HG03139 (cell line): ENCODE measurements around the gene ZNF341.
"Not testable (repeated sequence)": the region's sequence is repeated elsewhere in the genome, so short reads cannot be mapped to it uniquely, and the experiment has no call there.

Source experiments
- ATAC-seq: cut with Tn5 transposase; IDR thresholded peaks from one replicate; pipeline ENCODE4 v1.9.1; 2021; ENCODE audit not compliant: unreplicated experiment

Gene ZNF341

DNA sequence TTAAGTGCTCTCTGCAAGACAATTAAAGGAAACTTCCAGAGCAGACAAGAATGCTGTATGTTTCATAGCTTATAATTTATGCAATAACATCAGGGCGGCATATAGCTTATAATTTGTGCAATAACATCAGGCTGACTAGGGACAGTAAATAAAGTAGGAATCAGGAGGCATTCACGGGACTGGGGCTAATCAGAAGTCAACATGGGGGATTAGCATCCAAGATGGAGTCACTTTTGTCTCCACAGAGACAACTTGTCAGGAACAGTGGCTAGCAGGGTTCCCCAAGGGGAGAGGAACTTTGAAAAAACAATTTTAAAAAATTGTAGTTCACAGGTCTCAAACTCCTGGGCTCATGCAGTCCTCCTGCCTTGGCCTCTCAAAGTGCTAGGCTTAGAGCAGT lies 3.3 kb upstream of the ZNF341 start:
- no peak for ATAC-seq

DNA sequence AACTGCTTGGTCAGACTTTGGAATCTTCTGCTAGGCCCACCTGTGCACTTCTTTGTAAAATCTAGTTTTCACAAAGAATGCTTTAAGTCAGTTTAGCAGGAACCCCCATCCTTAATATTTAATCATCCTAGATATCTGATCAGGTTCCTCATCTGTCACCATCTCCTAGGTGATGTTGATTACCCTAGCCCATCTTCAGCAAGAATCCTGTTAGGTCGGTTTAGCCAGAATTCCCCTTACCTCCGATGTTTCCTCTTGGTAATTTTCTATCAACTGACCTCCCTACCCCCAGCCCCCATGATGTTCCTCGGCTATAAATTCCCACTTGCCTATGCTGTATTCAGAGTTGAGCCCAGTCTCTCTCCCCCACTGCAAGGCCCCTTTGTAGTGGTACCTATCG lies 2.7 kb upstream of the ZNF341 start:
- no peak for ATAC-seq

DNA sequence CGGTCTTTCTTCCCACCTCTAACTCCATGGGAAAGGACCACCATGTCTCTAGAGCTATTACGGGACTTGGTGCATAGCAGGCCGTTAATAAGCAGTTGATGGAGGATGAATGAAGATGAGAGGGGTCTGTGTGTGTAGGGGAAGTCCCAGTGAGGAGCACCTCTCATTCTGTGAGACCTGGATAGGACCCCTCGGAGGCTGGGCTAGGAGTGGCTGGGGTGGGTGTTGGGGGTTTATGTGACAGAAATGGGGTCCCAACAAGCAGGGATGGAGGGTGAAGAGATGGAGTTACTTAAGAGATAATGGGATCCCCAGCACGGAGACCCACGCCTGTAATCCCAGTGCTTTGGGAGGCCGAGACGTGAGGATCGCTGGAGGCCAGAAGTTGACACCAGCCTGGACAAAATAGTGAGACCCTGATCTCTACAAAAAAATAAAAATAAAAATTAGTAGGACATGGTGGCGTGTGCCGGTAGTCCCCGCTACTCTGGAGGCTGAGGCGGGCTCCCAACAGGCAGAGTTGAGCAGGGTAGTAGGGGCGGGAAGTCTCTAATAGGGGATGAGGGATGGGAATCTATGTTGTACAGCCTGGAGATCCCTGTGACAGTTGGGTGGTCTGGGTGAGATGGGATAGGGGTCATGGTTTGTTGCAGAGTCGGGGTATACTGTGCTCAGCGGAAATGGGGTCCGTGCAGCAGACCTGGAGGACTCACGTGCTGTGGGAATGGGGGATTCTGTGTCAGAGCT lies 677 bp upstream of the ZNF341 start:
- no peak for ATAC-seq

DNA sequence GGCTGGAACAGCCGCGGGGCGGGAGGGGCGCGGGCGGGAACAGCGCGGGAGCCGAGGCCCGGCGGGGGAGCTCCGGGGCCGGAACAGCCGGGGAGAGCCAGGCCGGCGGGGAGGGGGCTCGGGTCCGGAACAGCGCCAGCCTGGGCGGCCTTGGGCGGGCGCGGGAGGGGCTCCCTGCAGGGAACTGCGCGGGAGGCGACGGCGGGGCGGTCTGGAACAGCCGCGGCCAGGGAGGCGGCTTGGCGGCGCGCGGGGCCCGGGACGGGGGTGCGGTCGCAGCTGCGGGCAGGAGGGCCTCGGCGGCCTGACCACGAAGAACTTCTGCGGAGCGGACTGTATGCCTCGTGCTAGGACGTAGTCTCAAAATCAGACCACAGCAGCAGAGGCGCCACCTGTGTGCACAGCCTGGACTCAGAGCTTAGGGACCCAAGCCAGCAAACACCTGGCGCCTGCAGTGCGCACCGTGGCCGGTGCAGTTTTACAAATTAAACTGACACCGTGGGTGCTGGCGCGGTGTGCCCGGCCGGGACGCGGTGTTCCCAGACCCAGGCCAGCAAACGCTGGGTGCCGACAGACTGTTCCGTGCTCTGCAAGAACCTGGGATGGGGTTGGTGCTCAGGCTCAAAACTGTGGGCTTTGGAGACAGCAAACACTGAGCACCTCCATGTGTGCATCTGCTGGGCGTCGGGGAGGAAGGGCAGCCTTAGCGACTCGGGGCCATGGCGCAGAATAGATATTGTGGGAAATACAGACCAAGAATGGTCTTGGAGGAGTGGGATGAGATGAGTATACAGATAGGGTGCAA lies 572 bp downstream of the ZNF341 start:
- ATAC-seq, result peak; percentile 50

DNA sequence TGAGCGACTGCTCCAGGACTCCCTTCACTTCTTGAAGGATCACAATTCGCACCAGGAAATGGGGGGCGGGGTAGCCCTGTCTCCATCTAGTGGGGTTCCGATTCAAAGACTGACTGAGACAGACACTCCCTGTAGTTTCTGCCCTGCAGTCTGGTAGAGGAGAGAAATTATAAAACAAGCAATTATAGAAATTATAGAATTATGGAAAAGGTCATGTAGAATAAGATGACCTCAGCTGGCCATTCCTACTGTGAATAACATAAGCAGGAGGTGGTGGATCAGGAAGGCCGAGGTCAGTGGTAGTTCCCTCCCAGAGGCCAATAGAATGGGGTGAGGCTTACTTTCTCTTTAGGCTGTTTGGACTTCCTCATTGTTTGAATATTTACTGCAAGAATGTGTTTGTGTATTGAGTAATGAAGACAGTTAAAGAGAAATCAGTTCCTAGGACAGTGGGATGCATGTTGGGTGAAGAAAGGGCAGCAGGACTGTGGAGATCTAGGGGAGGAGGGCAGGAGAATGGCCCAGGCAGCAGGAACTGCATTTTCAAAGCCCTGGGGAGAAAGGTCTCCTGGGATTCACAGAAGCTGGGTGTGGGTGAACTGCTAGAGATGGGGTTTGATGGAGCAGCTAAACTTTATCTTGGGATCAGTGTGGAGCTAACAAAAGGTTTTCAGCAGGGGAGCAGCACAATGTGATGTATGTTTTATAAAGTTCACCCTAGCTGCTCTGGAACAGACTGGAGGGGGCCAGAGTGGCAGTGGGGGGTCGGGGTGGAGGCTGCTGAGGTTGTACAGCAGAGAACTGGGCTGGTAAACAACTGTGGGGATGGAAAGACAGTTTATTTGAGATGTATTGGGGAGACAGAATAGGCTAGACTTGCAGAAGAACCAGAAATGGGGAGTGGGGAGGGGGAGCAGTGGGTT lies 2.1 kb downstream of the ZNF341 start:
- ATAC-seq, result no peak

DNA sequence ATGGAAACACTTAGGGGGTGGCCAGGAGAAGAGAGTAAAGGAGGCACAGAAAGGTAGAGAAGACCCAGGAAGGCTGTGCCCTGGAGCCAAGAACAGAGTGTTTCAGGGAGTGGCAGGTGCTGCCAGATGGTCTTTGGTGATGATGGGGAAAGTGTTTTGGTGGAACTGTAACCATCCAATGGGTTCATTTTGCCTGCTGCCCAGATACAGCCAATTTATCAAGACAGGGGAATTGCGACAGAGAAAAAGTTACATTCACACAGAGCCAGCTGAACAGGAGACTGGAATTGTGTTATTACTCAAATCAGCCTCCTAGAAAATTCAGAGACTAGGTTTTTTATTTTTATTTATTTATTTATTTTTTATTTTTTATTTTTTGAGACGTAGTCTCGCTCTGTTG lies 5.2 kb downstream of the ZNF341 start:
- ATAC-seq, result no peak

DNA sequence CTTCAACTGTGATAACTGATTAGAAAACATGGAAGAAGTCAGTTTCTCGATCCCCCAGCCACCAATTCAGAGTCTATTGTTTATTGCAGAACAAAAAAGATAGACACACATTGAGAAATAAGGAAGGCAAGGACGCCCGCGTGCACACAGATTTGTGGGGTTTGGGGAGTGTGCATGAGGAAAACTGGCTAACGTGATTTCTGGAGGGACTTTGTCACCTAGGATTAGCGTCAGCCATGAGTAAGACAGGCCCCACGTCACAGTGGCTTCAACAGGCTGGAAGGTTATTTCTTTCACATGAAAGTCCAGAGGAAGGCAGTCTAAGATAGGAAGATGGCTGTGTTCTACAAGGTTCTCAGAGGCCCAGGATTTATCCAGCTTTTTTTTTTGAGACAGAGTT lies 7.7 kb downstream of the ZNF341 start:
- no peak for ATAC-seq

DNA sequence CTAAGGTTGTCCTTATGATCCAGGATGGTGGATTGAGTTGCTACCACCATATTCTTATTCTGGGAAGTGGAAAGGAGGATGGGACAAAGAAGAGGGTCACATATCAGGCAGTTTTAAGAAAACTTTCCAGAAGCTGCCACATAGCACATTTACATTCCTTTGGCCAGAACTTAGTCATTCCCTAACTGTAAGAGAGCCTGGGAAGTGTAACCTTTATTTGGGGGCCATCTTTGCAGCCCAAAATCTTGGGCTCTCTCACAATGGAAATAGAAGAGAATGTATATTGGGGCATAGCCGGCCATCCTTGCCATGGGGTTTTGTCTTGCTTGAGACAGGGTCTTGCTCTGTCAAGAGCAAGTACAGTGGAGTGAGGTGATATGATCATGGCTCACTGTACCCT lies 8.4 kb downstream of the ZNF341 start:
- no peak for ATAC-seq

DNA sequence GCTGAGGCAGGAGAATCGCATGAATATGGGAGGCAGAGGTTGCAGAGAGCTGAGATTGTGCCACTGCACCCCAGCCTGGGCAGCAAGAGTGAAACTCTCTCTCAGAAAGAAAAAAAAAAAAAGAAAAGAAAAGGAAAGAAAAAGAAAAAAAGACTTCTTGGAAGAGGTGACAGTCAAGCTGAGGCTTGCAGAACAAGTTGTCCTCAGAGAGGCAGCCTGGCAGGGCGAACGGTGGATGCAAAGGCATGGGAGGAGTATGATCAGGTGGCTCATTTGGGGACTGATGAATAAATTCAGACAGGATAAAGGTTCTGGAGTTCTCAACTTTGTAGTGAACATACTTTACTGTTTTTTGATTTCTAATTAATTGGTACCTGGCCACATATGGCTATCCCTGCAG lies 12.4 kb downstream of the ZNF341 start:
- no peak for ATAC-seq

DNA sequence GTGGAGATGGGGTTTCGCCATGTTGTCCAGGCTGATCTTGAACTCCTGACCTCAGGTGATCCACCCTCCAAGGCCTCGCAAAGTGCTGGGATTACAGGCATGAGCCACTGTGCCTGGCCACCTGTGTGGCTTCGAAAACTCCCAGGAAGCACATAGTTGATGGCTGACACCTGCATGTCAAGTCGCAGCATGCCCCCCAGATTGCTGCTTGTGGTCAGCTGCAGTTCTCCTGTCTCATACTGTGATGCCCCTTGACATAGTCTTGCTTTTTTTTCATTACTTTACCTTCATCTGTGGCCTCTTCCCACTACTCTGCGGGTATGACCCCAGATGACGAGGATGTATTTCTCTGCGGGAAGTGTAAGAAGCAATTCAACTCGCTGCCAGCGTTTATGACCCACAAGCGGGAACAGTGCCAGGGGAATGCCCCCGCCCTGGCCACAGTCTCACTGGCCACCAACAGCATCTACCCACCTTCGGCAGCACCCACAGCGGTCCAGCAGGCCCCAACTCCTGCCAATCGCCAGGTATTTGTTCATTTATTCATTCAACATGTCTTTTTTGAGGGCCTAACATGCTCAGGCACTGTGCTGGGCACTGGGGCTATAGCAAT lies 13.1 kb downstream of the ZNF341 start:
- ATAC-seq, result no peak

DNA sequence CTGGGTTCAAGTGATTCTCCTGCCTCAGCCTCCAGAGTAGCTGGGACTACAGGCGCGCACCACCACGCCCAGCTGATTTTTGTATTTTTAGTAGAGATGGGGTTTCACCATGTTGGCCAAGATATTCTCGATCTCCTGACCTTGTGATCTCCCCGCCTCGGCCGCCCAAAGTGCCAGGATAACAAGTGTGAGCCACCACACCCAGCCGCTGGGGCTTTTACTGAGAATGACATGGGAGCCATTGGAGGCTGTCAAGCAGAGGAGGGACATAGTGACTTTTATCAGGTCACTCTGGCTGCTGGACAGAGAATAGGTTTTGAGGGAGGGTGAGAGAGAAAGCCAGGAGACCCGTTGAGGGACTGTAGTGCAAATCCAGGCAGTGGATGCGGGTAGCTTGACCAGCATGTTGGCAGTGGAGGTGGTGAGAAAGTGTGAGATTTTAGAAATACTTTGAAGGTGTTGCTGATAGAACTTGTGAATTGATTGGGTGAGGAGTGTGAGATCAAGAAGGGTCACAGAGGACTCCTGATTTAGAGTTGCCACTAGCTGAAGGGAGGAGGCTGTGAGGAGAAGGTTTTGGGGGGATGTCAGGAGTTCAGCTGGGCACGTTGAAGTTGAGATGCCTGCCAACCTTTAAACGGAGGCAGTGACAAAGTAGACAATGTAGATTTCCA lies 14.7 kb downstream of the ZNF341 start:
- no peak for ATAC-seq

DNA sequence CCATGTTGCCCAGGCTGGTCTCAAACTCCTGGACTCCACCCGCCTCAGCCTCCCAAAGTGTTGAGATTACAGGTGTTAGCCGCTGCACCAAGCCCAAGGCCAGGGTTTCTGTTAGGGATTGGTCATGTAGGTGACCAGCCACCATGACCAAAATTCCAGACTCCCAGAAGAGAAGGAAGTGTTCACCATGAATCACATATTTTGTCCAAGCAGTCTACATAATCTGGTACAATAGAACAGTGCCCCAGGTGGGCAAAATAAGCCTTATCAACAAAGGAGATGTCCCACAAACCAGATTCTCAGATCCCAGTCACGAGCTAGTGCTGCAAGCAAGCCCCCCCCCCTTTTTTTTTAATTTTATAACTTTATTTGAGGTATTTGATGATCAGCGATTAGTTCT lies 20.0 kb downstream of the ZNF341 start:
- no peak for ATAC-seq

DNA sequence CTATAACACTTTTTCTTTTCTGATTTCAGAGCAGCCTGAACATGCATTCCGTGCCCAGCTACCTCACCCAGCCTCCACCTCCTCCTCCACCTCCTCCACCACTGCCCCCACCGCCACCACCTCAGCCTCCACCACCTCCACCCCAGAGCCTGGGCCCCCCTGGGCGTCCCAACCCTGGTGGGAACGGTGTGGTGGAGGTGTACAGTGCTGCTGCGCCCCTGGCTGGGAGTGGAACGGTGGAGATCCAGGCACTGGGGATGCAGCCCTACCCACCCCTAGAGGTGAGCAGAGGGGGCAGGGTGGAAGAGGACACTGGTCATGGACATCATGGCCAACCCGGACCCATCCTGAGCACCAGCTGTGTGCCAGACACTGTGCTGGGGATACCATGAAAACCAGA lies 21.3 kb downstream of the ZNF341 start:
- ATAC-seq, result no peak

DNA sequence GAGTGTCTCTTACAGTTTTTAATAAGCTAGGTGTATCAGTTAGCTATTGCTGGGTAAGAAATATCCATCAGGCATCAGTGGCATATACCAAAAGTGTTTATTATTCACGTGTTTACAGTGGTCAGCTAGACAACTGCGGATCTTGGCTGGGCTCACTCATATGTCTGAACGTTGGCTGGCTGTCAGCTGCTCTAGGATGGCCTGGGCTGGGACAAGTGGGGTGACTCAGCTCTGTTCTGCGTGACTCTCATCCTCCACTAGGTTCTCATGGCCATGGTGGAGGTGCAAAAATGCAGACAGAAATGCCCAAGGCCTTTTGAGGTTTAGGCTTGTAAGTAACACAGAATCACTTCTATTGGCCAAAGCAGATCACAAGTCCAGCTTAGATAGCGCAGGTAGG lies 22.0 kb downstream of the ZNF341 start:
- ATAC-seq, result no peak

DNA sequence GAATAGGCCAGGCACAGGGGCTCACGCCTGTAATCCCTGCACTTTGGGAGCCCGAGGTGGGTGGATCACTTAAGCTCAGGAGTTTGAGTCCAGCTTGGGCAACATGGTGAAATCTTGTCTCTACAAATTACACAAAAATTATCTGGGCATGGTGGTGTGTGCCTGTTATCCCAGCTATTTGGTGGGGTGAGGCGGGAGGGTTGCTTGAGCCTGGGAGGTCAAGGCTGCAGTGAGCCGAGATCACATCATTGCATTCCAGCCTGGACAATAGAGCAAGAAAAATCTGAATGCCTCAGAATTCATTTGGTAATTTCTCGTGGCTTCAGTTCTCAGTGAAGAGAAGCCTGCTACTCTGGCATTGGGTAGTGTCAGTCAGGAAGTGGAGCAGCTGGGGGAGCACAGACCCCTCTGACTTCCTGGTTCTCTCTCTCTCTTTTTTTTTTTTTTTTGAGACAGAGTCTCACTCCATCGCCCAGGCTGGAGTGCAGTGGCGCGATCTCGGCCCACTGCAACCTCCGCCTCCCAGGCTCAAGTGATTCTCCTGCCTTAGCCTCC lies 24.2 kb downstream of the ZNF341 start:
- ATAC-seq, result not testable (repeated sequence)

DNA sequence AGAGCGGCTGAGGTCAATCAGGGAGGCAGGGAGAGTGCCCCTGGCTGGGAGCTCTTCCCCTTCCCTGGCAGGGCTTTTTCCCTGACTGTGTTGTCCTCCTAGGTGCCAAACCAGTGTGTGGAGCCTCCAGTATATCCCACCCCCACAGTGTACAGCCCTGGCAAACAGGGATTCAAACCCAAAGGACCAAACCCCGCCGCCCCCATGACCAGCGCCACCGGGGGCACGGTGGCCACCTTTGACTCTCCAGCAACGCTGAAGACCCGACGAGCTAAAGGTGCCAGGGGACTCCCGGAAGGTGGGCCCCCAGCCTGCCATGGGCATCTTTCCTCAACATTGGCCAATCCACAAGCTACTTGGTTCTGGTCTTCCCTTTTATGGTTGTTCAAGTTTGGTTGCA lies 25.2 kb downstream of the ZNF341 start:
- ATAC-seq, result no peak

DNA sequence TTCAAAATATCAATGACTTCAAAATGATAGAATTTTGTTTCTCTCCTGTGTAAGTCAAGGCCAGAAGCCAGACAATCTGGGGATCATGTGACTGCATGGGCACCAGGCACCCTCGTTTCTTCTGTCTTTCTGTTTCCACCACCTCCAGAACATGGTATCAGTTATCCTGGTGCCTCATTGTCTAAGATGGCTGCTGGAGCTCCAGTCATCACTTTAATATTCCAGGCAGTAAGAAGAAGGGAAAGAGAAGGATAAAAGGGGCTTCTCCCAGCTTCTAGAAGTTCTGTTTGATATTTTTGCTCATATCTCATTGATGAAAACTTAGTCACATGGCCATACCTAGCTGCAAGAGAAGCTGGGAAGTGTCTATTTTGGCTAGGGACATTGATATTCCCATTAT lies 25.7 kb downstream of the ZNF341 start:
- ATAC-seq, result no peak

DNA sequence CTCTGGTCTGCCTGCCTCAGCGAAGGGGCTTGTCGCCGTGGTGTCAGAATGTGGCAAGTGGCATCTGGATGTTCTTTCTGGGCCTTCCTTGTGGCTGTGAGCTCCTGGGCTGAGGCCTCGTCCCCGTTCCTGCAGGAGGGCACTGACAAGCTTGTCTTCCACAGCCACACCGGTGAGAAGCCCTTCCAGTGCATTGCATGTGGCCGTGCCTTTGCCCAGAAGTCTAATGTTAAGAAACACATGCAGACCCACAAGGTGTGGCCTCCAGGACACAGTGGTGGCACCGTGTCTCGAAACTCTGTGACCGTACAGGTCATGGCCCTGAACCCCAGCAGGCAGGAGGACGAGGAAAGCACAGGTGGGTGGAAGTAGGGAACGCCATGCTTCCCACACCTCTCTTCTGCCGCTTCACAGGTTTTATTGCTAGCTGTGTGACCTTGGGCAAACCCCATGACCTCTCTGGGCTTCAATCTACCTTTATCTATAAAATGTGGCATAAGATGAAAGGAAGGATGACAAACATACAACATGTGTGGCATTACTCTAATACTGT lies 30.0 kb downstream of the ZNF341 start:
- no peak for ATAC-seq

DNA sequence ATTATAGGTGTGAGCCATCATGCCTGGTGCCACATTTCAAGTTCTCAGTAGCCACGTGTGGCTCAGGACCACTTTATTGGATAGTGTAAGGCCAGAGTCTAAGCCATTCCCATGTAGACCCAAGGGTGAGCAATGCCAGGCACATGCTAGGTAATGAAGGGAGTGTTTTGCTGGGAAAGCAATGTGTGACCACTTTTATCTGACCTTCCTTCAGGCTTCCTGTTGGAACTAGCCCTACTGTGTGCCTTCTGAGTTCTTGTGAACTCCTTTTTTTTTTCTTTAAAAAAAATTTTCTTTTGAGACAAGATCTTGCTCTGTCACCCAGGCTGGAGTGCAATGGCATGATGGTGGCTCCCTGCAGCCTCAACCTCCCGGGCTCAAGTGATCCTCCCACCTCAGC lies 33.3 kb downstream of the ZNF341 start:
- no peak for ATAC-seq

DNA sequence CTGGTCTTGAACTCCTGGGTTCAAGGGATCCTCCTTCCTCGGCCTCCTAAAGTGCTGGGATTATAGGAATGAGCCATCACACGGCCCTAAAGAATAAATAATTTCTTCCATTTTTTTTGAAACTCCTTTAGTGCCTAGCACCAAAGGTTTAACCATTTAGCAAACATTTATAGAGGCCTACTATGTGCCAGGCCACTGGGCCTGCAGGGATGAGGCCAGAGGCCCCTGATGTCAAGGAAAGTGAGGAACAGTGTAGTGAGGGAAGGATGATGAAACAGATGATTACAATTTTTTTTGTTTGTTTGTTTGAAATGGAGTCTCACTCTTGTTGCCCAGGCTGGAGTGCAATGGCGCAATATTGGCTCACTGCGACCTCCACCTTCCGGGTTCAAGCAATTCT lies 33.8 kb downstream of the ZNF341 start:
- no peak for ATAC-seq
